ENCODE measurements around the gene HECW1.
"Not testable (repeated sequence)": the region's sequence is repeated elsewhere in the genome, so short reads cannot be mapped to it uniquely, and the experiment has no call there.

HECW1 gene

DNA sequence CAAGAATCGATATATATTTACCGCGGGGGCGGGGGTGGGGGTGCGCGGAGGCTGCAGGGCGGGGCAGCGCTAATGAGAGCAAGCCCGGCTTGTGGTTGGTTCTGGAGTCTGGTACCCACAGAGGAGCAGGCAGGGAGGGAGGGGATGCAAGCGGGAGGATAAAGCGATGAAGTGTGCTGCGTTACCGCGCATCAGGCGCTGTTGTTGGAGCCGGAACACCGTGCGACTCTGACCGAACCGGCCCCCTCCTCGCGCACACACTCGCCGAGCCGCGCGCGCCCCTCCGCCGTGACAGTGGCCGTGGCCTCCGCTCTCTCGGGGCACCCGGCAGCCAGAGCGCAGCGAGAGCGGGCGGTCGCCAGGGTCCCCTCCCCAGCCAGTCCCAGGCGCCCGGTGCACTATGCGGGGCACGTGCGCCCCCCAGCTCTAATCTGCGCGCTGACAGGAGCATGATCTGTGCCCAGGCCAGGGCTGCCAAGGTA, at the start of gene HECW1:
Gene HECW1 (plus strand): TSS at position 189 of the 482 bp plus-strand sequence. CDS start 131,259 bp downstream, outside the sequence.
- DNase-seq (ENCODE audit: low spot score): peak; percentile 23

DNA sequence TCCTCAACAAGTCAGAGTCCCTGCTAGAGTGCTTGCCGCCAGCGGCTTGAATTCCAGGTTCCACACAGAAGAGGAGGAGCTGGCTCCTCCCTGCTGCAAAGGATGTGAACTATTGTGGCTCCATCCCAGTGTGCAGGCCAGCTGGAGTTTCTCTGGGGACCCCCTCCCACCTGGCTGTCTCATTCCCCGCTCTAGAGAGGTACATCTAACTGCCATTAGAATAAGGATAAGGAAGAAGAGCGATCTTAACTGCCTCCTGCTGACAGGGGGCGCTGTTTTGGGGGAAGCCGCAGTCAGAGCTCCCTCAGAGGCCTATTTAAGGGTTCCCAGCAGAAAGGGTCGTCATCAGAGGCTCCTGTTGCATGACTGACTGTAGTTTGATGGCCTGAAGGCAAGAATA, 40.8 kb upstream of the HECW1 start:
- DNase-seq (ENCODE audit: low spot score): no peak

DNA sequence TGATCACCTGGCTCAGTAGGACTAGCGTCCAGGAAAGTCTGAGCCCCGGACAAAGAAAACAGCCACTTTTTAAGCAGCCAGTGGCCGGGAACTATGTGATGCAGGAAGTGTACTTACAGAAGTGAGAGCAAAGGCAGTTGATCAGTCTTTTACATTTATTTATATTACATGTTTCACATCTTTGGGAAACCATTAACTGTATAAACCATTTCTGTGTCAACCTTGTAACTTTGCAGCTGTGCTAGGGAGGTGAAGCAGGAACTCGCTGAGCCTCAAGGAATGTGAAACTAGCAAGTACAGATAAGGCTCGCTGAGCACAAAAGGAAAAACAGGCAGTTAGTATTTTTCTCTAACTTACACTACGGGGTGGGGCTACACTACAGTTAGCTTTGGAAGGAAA, 39.9 kb upstream of the HECW1 start:
- no peak for DNase-seq (ENCODE audit: low spot score)

DNA sequence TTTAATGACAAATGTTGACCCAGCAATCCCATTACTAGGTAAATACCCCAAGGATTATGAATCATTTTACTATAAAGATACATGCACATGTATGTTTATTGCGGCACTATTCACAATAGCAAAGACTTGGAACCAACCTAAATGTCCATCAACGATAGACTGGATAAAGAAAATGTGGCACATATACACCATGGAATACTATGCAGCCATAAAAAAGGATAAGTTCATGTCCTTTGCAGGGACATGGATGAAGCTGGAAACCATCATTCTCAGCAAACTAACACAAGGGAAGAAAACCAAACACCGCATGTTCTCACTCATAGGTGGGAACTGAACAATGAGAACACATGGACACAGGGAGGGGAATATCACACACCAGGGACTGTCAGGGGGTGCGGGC, 38.6 kb upstream of the HECW1 start:
- not testable (repeated sequence) for DNase-seq (ENCODE audit: low spot score)

DNA sequence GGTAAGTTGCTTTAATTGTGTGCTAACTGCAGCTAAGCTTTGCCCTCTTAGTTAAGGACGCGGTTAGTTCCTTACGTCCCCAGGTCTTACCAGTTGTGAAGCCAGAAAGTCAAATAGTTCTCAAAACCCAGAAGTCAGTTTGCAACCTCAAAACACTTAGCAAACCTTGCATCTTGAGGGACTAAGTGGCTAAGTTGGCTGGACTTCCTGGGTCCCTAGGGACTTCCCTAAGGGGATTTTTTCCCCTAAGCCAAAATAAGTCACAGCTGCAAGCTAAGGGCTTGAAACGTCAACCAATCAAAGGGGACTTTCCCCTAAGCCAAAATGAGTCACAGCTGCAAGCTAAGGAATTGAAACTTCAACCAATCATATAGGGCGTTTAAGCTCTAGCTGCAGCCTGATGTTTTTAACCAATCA, 36.2 kb upstream of the HECW1 start:
- DNase-seq (ENCODE audit: low spot score): no peak

DNA sequence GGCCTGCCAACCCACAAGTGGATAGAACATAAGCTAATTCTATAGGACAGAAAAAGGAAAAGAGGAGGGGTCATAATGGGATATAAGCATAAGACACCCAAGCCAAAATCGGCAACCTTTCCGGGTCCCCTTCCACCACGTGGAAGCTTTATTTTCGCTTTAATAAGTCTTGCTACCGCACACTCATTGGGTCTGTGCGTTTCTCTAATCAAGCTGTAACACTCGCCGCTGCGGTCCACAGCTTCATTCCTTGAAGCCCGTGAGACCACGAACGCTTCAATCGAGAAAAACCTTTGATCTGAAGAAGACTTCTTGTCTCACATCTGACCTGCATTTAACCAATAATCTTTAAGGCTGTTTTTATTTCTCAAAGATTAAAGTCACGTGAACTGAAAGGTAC, 35.8 kb upstream of the HECW1 start:
- DNase-seq (ENCODE audit: low spot score): no peak

DNA sequence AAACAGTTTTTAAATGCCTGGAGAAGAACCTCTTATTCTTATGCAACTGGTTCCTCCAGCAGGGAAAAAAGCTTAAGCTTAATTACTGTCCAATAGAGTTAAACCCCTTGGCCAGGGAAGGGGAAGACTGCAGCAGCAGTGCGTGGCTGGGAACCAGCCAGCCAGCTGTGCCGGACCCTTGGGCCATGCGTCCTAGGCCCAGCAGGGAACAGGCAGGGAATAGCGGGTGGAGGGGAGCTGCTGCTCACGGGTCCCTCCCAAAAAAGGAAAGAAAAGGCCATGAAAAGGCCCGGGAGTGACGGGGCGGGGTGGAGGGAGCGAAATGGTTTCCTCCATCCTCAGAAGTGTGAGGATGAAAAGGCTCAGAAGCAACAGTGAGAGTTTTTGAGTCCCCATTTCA, 35.2 kb upstream of the HECW1 start:
- no peak for DNase-seq (ENCODE audit: low spot score)

DNA sequence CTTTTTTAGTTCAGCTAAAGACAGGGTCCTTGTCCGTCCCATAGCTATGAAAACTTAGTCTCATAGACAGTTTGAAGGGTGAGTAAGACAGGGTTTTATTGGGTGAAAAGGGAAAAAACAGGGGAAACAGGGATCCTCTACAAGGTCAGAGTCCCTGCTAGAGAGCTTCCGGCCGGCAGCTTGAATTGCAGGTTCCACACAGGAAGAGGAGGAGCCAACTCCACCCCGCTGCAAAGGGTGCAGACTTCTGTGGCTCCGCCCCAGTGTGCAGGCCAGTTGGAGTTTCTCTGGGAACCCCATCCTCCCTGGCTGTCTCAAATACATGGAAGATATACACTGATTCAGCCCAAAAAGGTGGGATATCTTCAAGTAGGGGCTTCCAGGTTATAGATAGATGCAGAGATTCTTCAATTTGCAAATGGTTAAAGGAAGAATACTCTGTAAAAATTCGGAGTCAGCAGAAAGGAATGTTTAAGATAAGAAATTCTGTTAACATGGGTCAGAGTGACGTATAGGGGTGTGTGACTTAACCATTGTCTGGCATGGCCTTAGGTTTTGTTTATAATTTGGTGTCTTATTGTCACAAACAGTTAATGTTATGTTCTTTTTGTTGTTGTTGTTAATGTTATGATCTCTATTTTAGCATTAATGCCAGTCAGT, 34.6 kb upstream of the HECW1 start:
- DNase-seq (ENCODE audit: low spot score): no peak

DNA sequence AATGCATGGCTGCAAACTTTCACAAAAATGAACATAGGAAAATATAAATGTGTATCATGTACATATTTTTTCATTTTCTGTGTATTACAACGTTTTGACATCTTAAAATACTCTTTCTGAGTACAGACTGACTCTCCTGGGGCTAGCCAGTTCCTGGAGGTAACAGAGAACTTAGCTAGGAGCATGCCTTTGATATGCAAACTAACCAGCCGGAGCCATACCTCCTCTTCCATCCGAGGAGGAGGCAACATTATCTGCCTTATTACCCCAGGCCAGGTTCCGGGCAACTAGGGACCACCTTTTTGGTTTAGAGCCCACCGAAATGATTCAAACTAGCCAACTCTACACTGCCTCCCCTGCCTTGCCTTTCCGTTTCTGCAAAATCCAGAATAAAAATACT, 33.7 kb upstream of the HECW1 start:
- no peak for DNase-seq (ENCODE audit: low spot score)

DNA sequence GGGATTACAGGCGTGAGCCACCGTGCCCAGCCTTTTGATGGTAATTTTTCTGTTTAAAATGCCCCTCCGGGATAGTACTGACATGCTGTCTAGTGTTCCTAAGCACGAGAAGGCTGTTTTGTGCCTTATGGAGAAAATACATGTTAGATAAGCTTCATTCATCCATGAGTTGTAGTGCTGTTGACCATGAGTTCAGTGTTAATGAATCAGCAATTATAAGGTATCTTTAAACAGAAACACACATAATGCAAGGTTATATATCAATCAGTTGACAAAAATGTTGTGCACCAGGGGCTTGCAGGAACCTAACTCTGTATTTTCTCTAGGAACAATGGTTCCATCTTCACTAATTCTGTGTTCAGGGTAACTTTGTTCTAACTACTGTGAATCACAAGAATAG, 30.8 kb upstream of the HECW1 start:
- DNase-seq (ENCODE audit: low spot score): no peak

DNA sequence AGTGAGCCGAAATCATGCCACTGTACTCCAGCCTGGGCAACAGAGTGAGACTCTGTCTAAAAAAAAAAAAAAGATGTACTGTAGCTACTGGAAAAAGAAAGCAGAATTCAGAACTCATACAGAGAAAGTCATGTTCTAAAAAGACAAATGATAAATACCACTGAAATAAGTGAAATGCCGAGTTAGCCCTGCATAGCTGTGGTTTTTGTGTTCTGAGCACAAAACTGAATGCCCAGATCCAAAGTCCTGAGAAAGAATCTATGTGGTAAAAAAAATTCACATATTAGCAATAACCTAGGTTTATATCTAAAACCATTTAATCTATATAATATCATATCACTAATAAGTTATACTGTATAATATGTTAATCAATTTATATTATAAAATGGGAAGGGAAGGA, 29.3 kb upstream of the HECW1 start:
- peak; percentile 12 for DNase-seq (ENCODE audit: low spot score)

DNA sequence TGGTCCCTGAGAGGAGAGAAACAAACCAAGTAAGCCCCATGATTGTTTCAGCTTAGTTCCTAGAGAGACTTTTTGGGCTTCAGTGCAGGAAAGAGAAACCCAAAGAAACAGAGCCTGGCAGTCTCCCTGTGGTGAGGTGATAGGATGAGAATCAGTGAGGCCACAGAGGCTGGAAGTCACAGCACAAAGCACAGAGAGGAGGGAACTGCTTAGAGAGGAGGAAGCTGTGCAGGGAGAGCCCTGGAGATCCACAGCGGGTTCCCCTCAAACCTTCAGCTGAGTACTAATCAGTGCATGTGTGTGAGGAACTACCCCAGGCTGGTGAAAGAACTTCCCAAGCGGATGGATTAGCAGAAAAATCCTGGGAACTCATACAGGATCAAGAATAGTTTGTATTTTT, 27.4 kb upstream of the HECW1 start:
- DNase-seq (ENCODE audit: low spot score): no peak

DNA sequence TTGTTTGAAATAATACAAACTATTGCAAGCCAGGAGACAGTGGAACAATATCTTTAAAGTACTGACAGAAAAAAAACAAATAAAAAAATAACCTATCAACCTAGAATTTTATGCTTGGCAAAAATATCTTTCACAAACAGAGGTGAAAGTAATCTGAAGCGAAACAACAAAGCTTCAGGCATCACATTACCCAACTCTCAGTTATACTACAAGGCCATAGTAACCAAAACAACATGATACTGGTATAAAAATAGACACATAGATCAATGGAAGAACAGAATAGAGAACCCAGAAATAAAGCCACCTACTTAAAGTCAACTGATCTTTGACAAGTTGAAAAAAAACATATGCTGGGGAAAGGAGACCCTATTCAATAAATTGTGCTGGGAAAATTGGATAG, 26.5 kb upstream of the HECW1 start:
- no peak for DNase-seq (ENCODE audit: low spot score)

DNA sequence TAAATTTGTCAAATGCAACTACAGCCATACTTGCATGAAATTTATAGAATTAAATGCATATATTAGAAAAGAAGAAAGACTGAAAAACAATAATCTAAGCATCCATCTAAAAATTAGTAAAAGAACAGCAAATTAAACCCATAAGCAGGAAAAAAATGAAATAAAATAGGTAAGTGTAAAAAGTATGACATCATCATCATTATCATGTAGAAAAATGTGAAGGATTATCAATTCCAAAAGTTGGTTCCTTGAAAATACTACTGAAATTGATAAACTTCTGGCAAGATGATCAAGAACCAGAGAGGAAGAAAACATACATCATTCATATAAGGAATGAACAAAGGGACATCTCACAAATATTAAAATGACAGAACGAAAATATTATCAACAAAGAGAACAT, 19.6 kb upstream of the HECW1 start:
- DNase-seq (ENCODE audit: low spot score): no peak

DNA sequence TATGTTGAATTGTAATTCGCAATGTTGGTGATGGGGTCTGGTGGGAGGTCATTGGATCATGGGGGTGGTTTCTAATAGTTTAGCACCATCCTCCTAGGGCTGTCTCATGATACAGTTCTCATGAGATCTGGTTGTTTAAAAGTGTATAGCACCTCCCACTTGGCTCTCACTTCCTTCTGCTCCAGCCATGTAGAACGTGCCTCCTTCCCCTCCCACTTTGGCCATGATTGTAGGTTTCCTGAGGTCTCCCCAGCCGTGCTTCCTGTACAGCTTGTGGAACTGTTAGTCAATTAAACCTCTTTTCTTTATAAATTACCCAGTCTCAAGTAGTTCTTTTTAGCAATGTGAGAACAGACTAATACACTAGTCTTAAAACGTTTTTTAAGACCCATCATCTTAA, 15.6 kb upstream of the HECW1 start:
- no peak for DNase-seq (ENCODE audit: low spot score)

DNA sequence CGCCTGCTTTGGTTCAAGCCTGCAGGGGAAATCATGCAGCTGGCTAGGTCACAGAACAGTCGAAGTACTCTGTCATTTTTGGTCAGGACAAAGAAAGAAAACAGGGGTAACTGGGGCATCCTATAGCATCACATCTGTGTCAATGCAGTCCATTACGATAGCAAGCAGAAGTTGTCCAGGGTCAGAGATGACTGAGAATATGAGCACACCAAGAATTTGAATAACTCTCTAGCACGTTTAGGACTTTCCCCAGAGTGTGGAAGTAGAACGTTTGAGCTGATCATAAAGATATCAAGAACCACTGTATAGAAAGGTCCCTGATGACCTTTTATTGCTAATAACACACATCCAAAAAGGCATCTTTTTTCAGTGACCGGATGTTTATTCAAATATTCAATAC, 12.7 kb upstream of the HECW1 start:
- no peak for DNase-seq (ENCODE audit: low spot score)

DNA sequence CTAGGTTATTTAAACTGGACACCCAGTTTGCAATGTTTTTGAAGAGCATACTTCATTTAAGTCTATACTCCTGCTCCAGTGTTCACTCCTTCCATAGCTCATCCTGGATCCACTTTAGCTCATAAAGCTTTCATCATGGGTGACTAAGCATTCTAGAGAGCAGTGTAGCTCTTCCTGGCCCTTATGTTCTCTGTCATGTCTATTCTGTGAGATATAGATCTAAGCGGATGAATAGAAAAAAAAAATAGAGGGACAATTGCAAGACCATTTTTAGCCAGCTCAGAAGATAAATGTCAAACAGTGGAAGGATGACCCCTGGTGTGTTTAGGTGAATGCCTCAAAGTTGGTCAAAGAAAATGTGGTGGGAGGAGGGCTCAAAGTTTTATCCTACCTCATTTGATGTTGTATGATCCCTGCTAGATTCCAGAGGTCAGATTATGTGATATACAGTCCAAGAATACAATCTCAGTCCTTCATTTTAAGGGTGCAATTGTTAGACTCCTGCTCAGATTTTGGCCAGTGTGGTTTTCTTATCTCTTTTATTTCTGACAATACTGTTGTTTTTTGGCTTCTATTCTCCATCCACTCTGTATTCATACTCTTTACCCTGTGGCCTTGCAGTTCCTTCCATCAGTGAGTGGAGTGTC, 7.5 kb upstream of the HECW1 start:
- DNase-seq (ENCODE audit: low spot score): no peak

DNA sequence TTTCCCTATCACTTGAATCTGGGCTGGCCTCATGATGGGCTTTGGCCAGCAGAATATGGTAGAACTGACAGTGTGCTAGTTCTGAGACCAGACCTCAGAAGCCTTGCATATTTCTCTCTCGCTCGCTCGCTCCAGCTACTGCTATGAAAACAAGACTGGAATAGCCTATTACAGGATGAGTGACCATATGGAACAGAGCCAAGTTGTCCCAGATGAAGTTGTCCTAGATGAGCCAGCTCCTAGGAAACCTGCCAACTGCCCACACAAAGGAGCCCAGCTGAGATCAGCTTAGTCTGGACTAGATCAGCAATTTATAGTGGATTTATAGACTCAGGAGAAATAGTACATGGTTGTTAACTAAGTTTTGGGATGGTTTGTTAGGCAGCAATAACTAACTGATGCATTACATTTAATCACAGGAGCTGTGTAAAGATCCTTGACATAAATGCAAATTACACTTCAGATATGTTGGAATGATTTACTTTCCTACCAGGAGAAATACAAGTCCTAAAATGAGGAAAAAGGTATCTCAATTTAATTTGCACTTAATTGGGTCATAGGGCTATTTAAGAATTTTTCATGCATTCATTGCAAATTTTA, 6.8 kb upstream of the HECW1 start:
- no peak for DNase-seq (ENCODE audit: low spot score)

DNA sequence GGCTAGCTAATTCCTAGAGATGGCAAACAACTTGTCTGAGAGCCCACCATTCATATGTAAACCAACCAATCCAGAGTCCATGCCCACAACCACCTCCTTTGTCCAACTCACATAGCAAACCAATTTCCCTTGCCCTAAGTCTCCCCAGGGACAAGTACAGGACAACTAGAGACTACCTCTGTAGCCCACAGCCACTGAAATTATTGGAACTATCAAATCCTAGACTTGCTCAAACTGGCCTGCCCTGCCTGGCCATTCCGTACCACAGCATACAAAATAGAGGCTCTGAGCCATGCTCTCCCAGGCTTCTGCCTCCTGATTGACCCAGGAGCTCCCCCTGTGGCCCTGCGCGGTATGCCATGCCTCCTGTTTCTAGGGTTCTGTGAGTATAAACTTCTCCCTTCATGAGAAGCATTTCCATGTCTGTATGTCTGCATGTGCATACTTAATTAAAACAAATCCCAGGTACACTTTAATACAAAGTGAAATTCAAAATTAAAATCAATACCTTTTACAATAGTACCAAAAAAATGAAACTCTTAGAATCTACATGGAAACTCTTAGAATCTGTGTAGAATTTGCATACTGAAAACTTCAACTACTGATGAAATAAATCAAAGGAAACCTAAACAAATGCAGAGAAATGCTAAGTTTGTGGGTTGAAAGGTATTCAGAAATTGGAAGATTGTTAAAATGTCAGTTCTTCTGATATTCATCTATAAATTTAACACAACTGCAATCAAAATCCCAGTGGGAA, 4.0 kb upstream of the HECW1 start:
- peak; percentile 75 for DNase-seq (ENCODE audit: low spot score)

DNA sequence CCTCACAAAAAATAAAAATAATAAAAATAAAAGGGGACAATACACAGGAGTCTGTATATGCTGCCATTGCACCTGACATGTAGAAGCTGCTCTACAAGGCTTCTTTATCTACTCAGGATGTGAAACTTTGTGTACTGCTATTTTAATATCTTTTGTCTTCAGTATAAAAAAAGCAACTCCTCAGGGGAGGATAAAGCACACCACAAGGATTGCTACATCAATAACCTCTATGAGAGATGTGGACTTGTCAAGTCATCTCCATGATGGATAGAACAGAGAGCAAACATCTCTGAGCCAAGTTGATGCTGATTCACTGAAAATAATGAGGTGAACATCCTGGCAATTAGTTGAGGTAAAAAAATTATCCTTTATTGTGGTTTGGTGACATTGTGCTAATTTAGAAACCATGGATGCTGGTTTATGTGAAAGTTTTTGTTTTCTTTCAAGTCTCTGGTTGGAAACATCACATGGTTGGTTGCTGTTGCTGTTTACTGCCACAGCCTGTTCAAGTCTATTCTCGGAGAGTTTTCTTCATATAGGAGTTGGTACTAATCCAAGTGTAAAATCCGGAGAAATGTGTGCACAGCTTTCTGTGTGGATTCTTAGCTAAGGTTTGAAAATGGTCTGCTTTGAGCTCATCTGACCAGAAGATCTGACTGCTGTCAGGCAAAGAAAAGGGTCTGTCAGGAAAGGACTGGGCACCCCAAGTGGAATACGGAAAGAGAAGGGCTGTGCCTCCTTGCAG, 1.5 kb upstream of the HECW1 start:
- no peak for DNase-seq (ENCODE audit: low spot score)

DNA sequence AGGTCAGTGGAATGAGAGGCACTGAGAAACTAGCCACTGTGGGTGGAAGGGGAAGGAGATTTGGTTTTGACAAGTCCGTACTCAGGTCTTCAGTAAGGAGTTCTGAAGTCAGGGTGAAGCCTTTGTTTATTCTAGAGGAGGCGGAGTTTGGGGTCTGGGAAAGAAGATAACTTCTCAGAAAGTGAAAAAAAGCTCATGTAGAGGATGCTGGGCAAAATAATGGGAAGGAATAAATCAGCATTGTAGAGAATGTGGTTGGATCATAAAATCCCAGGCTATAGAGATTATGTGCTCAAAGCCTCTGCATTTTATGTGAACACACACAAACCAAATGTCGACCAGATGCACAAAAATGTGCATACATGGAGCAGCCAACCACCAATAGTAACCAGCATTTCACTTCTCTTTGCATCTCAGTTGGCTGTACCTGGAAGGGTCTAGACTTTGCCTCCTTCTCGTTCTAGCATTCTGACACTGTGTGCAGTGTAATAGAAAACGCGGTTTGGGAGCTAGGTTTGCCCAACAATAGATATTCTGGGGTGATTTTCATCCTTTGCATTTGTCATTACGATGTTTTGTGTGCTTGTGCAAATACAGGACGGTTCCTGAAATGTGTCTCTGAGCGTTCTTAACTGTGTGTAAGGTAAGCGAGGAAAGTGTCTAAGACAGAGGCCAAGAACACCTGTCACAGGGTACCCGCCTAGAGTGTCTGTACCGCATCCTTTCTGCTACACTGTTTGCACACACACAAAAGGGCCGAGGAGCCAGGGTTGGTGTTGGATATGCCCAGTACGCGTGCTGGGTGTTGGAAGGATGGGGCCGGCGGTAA, 603 bp upstream of the HECW1 start:
- DNase-seq (ENCODE audit: low spot score): no peak
